Keratinocyte (primary cell): ENCODE data around the gene HPCAL4.

Source experiments
- EZH2 ChIP-seq: IDR thresholded peaks from one replicate; pipeline ENCODE4 v1.6.1; 2012; ENCODE audit warnings: inconsistent platforms, mild to moderate bottlenecking, low read length, moderate library complexity
- TF ChIP-seq, protein P1 (sequence below), 3 experiments: IDR thresholded peaks in 1 of 3; conservative IDR thresholded peaks in 1 of 3; optimal IDR thresholded peaks in 1 of 3; 2 replicates in 2 of 3; 3 replicates in 1 of 3; pipeline versions ENCODE3 to v1.5.1; 2011; ENCODE audit warnings: low read length in 3 of 3, mild to moderate bottlenecking in 3 of 3, moderate library complexity in 2 of 3, control low read depth in 1 of 3, inconsistent platforms in 1 of 3; ENCODE audit not compliant: insufficient read depth in 2 of 3; ENCODE audit errors: extremely low read depth in 1 of 3

DNA sequence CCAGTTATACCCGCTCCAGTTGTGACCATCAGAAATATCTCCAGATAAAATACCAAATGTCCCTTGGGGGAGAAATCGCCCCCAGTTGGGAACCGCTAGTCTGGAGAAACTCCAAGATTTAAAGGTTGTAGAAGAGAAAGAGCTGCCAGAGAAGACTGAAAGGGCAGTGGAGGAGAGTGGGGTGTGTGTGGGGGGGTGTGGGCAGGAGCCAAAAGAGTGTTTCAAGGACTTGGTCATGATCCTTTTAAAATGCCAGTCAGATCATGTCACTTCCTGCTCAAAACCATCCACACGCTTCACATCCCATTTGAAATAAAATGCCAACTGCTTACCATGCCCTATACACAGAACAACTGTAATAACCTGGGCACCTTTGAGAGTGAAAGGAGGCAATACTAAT lies 48.4 kb downstream of the HPCAL4 start:
- TF ChIP-seq, protein P1, sequence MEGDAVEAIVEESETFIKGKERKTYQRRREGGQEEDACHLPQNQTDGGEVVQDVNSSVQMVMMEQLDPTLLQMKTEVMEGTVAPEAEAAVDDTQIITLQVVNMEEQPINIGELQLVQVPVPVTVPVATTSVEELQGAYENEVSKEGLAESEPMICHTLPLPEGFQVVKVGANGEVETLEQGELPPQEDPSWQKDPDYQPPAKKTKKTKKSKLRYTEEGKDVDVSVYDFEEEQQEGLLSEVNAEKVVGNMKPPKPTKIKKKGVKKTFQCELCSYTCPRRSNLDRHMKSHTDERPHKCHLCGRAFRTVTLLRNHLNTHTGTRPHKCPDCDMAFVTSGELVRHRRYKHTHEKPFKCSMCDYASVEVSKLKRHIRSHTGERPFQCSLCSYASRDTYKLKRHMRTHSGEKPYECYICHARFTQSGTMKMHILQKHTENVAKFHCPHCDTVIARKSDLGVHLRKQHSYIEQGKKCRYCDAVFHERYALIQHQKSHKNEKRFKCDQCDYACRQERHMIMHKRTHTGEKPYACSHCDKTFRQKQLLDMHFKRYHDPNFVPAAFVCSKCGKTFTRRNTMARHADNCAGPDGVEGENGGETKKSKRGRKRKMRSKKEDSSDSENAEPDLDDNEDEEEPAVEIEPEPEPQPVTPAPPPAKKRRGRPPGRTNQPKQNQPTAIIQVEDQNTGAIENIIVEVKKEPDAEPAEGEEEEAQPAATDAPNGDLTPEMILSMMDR (optimal IDR thresholded peaks at IDR 0.05 in 1 of 3, IDR thresholded peaks at IDR 0.05 in 1 of 3, conservative IDR thresholded peaks at IDR 0.05 in 1 of 3; ENCODE audit: extremely low read depth in 1 of 3, insufficient read depth in 2 of 3, low read length in 3 of 3), result no peak
- TF ChIP-seq EZH2, result no peak
